Dendritic cell treated with granulocyte-macrophage colony-stimulating factor and Interleukin-4, amounts not matched to agents 40 ng/mL and 50 ng/mL, for 4 days (primary cell): Measurements from ENCODE around the gene MRPL49.
"Not testable (repeated sequence)": the region's sequence is repeated elsewhere in the genome, so short reads cannot be mapped to it uniquely, and the experiment has no call there.

Source experiments
- H3K27ac Mint-ChIP-seq: one replicate; pipeline ENCODE4 v1.8.0; 2022; ENCODE audit warnings: mild to moderate bottlenecking, mixed read lengths
- H3K27me3 Mint-ChIP-seq: one replicate; pipeline ENCODE4 v1.8.0; 2022; ENCODE audit warnings: mild to moderate bottlenecking, mixed read lengths
- H3K36me3 Mint-ChIP-seq: one replicate; pipeline ENCODE4 v1.8.0; 2022; ENCODE audit warnings: low read depth, mixed read lengths
- H3K4me1 Mint-ChIP-seq: one replicate; pipeline ENCODE4 v1.8.0; 2022; ENCODE audit warnings: low read depth, mixed read lengths
- H3K4me3 Mint-ChIP-seq: one replicate; pipeline ENCODE4 v1.8.0; 2022; ENCODE audit warnings: mild to moderate bottlenecking, moderate library complexity, mixed read lengths
- H3K9me3 Mint-ChIP-seq: one replicate; pipeline ENCODE4 v1.8.0; 2022; ENCODE audit warnings: mixed read lengths
- intact Hi-C: fragments of 100-400 bp; cut with micrococcal nuclease; formaldehyde crosslinking; loops from one replicate; pipeline ENCODE4 v1.15.0; 2022

MRPL49 gene

DNA sequence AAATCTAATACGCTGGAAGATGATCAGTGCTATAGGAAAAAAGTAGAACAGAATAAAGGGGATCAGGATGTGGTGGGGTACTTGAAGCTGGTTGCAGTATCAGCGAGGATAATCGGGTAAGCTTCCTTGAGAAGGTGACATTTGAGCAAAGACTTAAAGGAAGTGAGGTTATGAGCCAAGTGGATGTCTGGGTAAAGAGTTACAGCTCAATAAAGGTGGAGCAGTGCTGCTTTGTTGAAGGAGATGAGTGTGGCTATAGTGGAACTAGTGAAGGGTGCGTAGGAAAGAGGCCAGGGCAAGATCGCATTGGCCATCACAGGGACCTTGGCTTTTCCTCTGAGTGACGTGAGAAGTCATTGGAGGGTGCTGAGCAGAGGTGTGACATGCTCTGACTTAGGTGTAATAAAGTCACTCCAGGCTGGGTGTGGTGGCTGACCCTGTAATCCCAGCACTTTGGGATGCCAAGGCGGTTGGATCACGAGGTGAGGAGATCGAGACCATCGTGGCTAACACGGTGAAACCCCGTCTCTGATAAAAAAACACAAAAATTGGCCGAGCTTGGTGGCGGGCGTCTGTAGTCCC lies 14.5 kb downstream of the MRPL49 start:
- Mint-ChIP-seq H3K4me3 (no peak overlapping the region), H3K27ac (no peak overlapping the region), H3K4me1 (peaks cover 32% of the 10 kb centered on the region), H3K36me3 (peaks cover 37% of the 10 kb centered on the region), H3K9me3 (no peaks in the 10 kb centered on the region), H3K27me3 (peaks cover 3% of the 10 kb centered on the region)
- intact Hi-C loops: no loop called here

DNA sequence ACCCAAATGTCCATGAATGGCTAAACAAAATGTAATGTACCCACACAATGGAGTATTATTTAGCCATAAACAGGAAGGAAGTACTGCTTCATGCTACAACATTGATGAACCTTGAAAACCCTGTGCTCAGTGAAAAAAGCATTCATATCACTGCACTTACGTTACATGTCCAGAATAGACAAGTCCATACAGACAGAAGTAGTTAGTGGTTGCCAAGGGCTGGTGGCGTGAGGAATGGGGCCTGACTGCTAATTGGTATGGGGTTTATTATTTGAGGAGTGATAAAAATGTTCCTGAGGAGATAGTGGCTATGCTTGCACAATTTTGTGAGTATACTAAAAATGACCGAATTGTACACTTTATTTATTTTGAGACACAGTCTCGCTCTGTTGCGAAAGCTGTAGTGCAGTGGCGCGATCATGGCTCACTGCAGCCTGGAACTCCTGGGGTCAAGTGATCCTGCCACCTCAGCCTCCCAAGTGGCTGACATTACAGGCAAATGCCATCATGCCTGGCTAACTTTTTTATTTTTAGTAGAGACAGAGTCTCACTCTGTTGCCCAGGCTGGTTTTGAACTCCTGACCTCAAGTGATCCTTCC lies 19.9 kb downstream of the MRPL49 start:
- H3K4me1 Mint-ChIP-seq: no peaks in the 10 kb centered on the region
- no peaks in the 10 kb centered on the region for H3K36me3 Mint-ChIP-seq
- H3K9me3 Mint-ChIP-seq: no peaks in the 10 kb centered on the region
- intact Hi-C loops: no loop called here
- peaks cover 3% of the 10 kb centered on the region for H3K27me3 Mint-ChIP-seq
- H3K4me3 Mint-ChIP-seq: no peak overlapping the region
- H3K27ac Mint-ChIP-seq: no peak overlapping the region

DNA sequence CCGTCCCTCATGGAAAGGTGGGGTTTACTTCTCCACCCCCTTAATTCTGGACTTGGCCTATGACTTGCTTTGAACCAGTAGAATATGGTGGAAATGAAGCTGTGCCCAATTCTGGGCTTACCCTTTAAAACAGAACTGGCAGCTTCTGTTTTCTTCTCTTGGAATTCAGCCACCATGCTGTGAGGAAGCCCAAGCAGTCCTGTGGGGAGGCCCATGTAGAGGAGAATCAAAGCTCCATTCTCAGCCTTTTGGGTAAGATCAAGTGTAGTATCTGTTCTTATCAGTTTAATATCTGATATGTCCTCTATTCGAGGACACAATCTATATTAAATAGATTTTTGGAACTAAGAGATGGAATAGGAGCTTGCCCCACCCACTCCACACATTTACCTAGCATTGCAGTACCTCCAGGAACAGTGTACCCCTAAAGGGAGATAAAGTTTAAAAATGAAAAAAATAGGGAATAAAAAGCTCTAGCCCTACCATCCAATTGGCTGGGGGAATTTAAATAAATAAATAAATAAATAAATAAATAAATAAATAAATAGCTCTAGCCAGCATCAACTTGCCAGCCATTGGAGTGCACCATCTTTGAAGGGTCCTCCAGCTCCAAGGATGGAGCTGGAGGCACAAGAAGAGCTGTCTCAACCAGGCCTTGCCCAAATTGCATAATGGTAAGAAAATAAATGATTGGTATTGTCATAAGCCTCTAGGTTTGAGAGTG lies 25.4 kb downstream of the MRPL49 start:
- Mint-ChIP-seq H3K9me3 (no peaks in the 10 kb centered on the region), H3K27me3 (no peaks in the 10 kb centered on the region), H3K4me1 (peaks cover 30% of the 10 kb centered on the region), H3K4me3 (no peak overlapping the region), H3K36me3 (no peaks in the 10 kb centered on the region), H3K27ac (no peak overlapping the region)
- intact Hi-C loops: no loop called here

DNA sequence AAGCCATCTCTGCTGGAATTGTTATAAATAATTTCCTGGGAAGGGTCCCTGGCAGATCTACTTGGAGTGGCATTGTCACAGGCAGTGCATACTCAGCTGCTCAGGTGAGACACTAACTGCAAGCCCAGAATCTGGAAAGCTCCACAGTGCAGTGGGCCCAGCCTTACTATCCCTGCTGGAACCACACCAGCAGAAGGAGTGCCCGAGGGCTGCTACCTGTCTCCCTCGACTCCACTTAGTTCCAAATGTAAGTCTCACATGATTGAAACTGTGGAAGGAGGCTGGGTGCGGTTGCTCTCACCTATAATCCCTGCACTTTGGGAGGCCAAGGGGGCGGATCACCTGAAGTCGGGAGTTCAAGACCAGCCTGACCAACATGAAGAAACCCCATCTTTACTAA lies 26.5 kb downstream of the MRPL49 start:
- Mint-ChIP-seq H3K27me3 (no peaks in the 10 kb centered on the region), H3K4me1 (peaks cover 40% of the 10 kb centered on the region), H3K36me3 (no peaks in the 10 kb centered on the region), H3K4me3 (no peak overlapping the region), H3K9me3 (no peaks in the 10 kb centered on the region), H3K27ac (no peak overlapping the region)
- intact Hi-C loops: no loop called here

DNA sequence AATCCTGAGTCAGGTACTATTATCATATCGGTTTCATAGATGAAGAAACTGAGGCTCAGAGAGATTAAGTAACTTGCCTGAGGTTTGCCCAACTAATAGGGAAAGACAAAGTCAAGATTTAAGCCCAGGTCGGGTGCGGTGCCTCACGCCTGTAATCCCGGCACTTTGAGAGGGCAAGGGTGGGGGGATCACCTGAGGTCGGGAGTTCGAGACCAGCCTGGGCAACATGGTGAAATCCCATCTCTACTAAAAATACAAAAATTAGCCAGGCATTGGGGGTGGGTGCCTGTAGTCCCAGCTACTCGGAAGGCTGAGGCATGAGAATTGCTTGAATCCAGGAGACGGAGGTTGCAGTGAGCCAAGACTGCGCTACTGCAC lies 28.0 kb downstream of the MRPL49 start:
- H3K9me3 Mint-ChIP-seq, H3K27me3 Mint-ChIP-seq, H3K36me3 Mint-ChIP-seq: not testable (repeated sequence)
- intact Hi-C loops: loop anchor here (2.0 kb wide), 2 partner anchors 15 to 31 kb away; partner anchors contain the start of genes CAPN1 and SYVN1
- Mint-ChIP-seq H3K27ac (peak overlapping the region; percentile 93), H3K4me3 (peak overlapping the region; percentile 60), H3K4me1 (peaks cover 40% of the 10 kb centered on the region)

DNA sequence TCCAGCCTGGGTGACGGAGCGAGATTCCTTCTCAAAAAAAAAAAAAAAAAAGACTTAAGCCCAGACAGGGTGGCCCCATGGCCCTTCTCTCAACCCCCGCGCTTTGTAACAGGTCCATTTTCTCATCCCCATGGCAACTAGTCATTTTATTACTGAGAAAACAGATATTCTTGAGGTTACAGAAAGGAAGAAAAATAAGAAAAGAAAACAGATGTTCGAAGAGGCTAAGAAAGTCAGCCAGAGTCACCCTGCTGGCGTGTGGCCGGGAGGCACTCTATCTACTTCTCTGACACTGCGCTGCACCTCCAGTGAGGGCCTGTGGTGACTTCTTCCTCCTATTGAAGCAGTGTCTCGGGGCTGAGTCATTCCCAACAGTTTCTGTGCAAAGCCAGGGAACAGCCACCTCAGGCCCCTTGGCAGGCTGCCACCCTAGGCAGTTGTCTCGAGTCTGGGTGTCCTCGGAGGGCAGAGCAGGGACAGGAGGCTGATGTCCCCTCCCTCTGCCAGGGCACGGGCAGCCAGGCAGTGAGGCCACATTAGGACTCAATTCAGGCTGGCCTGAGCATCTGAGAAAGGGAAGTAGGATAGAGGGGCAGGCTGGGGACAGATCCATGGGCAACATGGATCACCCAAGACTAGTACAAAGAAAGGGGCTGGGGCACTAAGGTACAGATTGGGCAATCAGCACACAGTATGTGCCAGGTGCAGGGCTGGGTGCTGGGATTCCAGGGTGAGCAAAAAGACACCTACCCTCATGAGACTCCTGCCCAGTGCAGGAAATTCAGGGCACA lies 28.6 kb downstream of the MRPL49 start:
- H3K4me1 Mint-ChIP-seq: peaks cover 40% of the 10 kb centered on the region
- intact Hi-C loops: loop anchor here (2.0 kb wide), 2 partner anchors 16 to 30 kb away; partner anchors contain the start of genes CAPN1 and SYVN1
- no peaks in the 10 kb centered on the region for H3K36me3 Mint-ChIP-seq
- no peaks in the 10 kb centered on the region for H3K27me3 Mint-ChIP-seq
- peak overlapping the region; percentile 93 for H3K27ac Mint-ChIP-seq
- H3K9me3 Mint-ChIP-seq: no peaks in the 10 kb centered on the region
- peak overlapping the region; percentile 60 for H3K4me3 Mint-ChIP-seq

GRCh38 chr11:65151331-65151899 lies 29.3 kb downstream of the MRPL49 start:
- Mint-ChIP-seq H3K27ac (peak overlapping the region; percentile 93), H3K36me3 (no peaks in the 10 kb centered on the region), H3K9me3 (no peaks in the 10 kb centered on the region), H3K4me1 (peaks cover 40% of the 10 kb centered on the region), H3K27me3 (no peaks in the 10 kb centered on the region), H3K4me3 (peak overlapping the region; percentile 60)
- intact Hi-C loops: loop anchor here (2.0 kb wide), 2 partner anchors 17 to 29 kb away; partner anchors contain the start of genes CAPN1 and SYVN1

GRCh38 chr11:65152122-65152521 lies 30.0 kb downstream of the MRPL49 start:
- no peaks in the 10 kb centered on the region for H3K36me3 Mint-ChIP-seq
- H3K4me3 Mint-ChIP-seq: peak overlapping the region; percentile 52
- no peaks in the 10 kb centered on the region for H3K27me3 Mint-ChIP-seq
- peak overlapping the region; percentile 93 for H3K27ac Mint-ChIP-seq
- intact Hi-C loops: no loop called here
- H3K9me3 Mint-ChIP-seq: no peaks in the 10 kb centered on the region
- peaks cover 46% of the 10 kb centered on the region for H3K4me1 Mint-ChIP-seq

DNA sequence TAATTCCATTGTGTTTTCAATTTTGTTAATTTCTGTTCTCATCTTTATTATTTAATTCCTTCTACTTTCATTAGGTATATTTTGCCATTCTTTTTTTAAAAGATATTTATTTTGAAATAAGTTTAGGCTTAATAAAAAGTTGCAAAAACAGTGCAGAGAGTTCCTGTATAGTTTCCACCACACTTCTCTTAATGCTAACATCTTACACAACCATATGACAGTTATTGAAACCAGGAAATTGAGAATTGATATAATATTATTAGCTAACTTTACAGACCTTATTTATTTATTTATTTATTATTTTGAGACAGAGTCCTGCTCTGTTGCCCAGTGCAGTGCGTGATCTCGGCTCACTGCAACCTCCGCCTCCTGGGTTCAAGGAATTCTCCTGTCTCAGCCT lies 34.1 kb downstream of the MRPL49 start:
- intact Hi-C loops: no loop called here
- peaks cover 32% of the 10 kb centered on the region for H3K4me1 Mint-ChIP-seq
- no peak overlapping the region for H3K4me3 Mint-ChIP-seq
- no peaks in the 10 kb centered on the region for H3K9me3 Mint-ChIP-seq
- H3K27me3 Mint-ChIP-seq: no peaks in the 10 kb centered on the region
- H3K36me3 Mint-ChIP-seq: no peaks in the 10 kb centered on the region
- no peak overlapping the region for H3K27ac Mint-ChIP-seq

- no peaks in the 10 kb centered on the region for H3K27me3 Mint-ChIP-seq
- peaks cover 26% of the 10 kb centered on the region for H3K4me1 Mint-ChIP-seq
- no peaks in the 10 kb centered on the region for H3K36me3 Mint-ChIP-seq
- intact Hi-C loops: no loop called here
- H3K9me3 Mint-ChIP-seq: no peaks in the 10 kb centered on the region
- peak overlapping the region; percentile 63 for H3K27ac Mint-ChIP-seq
- H3K4me3 Mint-ChIP-seq: no peak overlapping the region
Measured at GRCh38 chr11:65156926-65157325, 34.8 kb downstream of the MRPL49 start.

- intact Hi-C loops: no loop called here
- Mint-ChIP-seq H3K9me3 (no peaks in the 10 kb centered on the region), H3K27ac (peak overlapping the region; percentile 63), H3K4me3 (no peak overlapping the region), H3K4me1 (peaks cover 22% of the 10 kb centered on the region), H3K27me3 (no peaks in the 10 kb centered on the region), H3K36me3 (no peaks in the 10 kb centered on the region)
Measured at GRCh38 chr11:65157336-65157735, 35.2 kb downstream of the MRPL49 start.

- Mint-ChIP-seq H3K4me3 (no peak overlapping the region), H3K27me3 (no peaks in the 10 kb centered on the region), H3K4me1 (peaks cover 11% of the 10 kb centered on the region), H3K9me3 (no peaks in the 10 kb centered on the region), H3K27ac (no peak overlapping the region), H3K36me3 (no peaks in the 10 kb centered on the region)
- intact Hi-C loops: no loop called here
Measured at GRCh38 chr11:65159012-65159411, 36.9 kb downstream of the MRPL49 start.

DNA sequence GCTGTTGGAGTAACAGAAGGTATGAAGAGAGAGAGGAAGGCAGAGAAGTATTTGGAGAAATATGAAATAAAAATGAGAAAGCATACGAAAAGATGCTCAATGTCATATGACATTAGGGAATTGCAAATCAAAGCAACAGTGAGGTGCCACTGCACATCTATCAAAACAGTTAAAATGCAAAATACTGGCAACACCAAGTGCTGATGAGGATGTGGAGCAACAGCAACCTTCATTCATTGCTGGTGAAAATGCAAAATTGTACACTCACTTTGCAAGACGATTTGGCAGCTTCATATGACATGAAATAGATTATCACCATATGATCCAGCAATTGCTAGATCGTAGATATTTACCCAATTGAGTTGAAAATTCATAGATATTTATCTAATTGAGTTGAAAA lies 38.5 kb downstream of the MRPL49 start:
- Mint-ChIP-seq H3K27ac (no peak overlapping the region), H3K27me3 (no peaks in the 10 kb centered on the region), H3K9me3 (no peaks in the 10 kb centered on the region), H3K36me3 (no peaks in the 10 kb centered on the region), H3K4me3 (no peak overlapping the region), H3K4me1 (peaks cover 11% of the 10 kb centered on the region)
- intact Hi-C loops: no loop called here
